ENCODE measurements around the gene NAA40. TPM values are rescaled to one million over a fixed set of nuclear protein-coding genes. Genes with fewer than 3 reads are reported as not detected.

Gene NAA40
- polyA plus RNA-seq, 1 donor from 2014 or later: 66.7 TPM

GRCh38 chr11:63944987-63945386 is 6.2 kb downstream of the NAA40 start:
- H3K4me3 ChIP-seq (ENCODE audit: low read length): no peak overlapping the region
- H3K27ac ChIP-seq (ENCODE audit: low read length): no peak overlapping the region
- no peaks in the 10 kb centered on the region for H3K9me2 ChIP-seq (ENCODE audit: insufficient read depth, low read length)
- no peak overlapping the region for H3K4me2 ChIP-seq (ENCODE audit: low read length)
- no peaks in the 10 kb centered on the region for H3F3A ChIP-seq (ENCODE audit: insufficient read depth, low read length, poor library complexity, severe bottlenecking)
- no peaks in the 10 kb centered on the region for H4K20me1 ChIP-seq (ENCODE audit: insufficient read depth)
- peak overlapping the region; percentile 38 for H3K9ac ChIP-seq (ENCODE audit: low read length)
- TF ChIP-seq SMC3 (conservative IDR thresholded peaks at IDR 0.05; ENCODE audit: poor library complexity) (no peak), CTCF (IDR thresholded peaks at IDR 0.05; ENCODE audit: poor library complexity, severe bottlenecking) (no peak), MXI1 (conservative IDR thresholded peaks at IDR 0.05; ENCODE audit: poor library complexity, severe bottlenecking) (no peak), RAD21 (conservative IDR thresholded peaks at IDR 0.05) (no peak), REST (IDR thresholded peaks at IDR 0.05; ENCODE audit: borderline replicate concordance) (no peak), EZH2 (IDR thresholded peaks at IDR 0.05; ENCODE audit: borderline replicate concordance, insufficient read depth, low read length, poor library complexity, severe bottlenecking) (no peak), POLR2AphosphoS5 (IDR thresholded peaks at IDR 0.05) (no peak), TAF1 (IDR thresholded peaks at IDR 0.05; ENCODE audit: low read depth) (no peak), EP300 (conservative IDR thresholded peaks at IDR 0.05; ENCODE audit: poor library complexity, severe bottlenecking) (no peak)
- H3K27me3 ChIP-seq (ENCODE audit: insufficient read depth, low read depth, low read length): no peaks in the 10 kb centered on the region
- no peak overlapping the region for H2AFZ ChIP-seq (ENCODE audit: low read depth, low read length)
- no peaks in the 10 kb centered on the region for H3K9me3 ChIP-seq (ENCODE audit: low read length)
- H3K36me3 ChIP-seq (ENCODE audit: insufficient read depth, low read length): no peaks in the 10 kb centered on the region
- peaks cover 35% of the 10 kb centered on the region for H3K79me2 ChIP-seq (replicated peaks; ENCODE audit: insufficient read depth, low read length)

DNA sequence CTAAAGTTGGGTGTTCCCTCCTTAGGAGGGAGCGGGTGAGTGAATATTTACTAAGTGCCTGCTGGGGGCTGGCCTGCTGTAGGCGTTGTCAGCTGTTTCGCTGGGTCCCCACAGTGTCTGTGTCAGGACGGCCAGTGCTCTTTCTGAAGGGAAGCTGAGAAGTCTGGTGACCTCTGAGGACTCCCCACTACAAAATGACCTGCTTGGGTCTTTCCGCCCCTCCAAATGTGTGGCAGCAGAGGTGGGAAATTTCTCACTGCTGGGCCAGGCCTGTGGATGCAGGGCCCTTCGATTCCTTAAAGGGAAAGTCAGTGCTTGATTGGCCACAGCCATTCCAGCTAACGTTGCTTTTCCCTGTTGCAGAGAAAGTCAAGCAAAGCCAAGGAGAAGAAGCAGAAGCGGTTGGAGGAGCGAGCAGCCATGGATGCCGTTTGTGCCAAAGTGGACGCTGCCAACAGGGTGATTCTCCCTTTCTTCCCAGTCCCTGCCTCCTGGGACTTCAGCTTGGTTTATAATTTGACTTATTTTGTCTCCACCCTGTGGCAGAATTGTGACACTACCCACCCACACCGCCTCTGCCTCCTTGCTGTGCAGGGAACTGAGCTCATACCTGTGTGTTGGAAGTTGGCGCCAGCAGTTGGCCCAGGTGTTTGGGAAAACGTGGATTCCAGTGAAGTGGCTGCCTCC is 6.8 kb downstream of the NAA40 start:
- H3K4me3 ChIP-seq (ENCODE audit: low read length): no peak overlapping the region
- H3K9me2 ChIP-seq (ENCODE audit: insufficient read depth, low read length): no peaks in the 10 kb centered on the region
- TF ChIP-seq EP300 (conservative IDR thresholded peaks at IDR 0.05; ENCODE audit: poor library complexity, severe bottlenecking) (no peak), SMC3 (conservative IDR thresholded peaks at IDR 0.05; ENCODE audit: poor library complexity) (peak; percentile 93), MXI1 (conservative IDR thresholded peaks at IDR 0.05; ENCODE audit: poor library complexity, severe bottlenecking) (peak; percentile 24), TAF1 (IDR thresholded peaks at IDR 0.05; ENCODE audit: low read depth) (no peak), CTCF (IDR thresholded peaks at IDR 0.05; ENCODE audit: poor library complexity, severe bottlenecking) (peak; percentile 86), RAD21 (conservative IDR thresholded peaks at IDR 0.05) (peak; percentile 88)
- no peaks in the 10 kb centered on the region for H3K36me3 ChIP-seq (ENCODE audit: insufficient read depth, low read length)
- H4K20me1 ChIP-seq (ENCODE audit: insufficient read depth): no peaks in the 10 kb centered on the region
- H3K27me3 ChIP-seq (ENCODE audit: insufficient read depth, low read depth, low read length): no peaks in the 10 kb centered on the region
- H3K9me3 ChIP-seq (ENCODE audit: low read length): no peaks in the 10 kb centered on the region
- peak overlapping the region; percentile 38 for H3K9ac ChIP-seq (ENCODE audit: low read length)
- no peak overlapping the region for H3K27ac ChIP-seq (ENCODE audit: low read length)
- H2AFZ ChIP-seq (ENCODE audit: low read depth, low read length): no peak overlapping the region
- H3K79me2 ChIP-seq (replicated peaks; ENCODE audit: insufficient read depth, low read length): peaks cover 28% of the 10 kb centered on the region
- no peak overlapping the region for H3K4me2 ChIP-seq (ENCODE audit: low read length)
- H3F3A ChIP-seq (ENCODE audit: insufficient read depth, low read length, poor library complexity, severe bottlenecking): no peaks in the 10 kb centered on the region
